Fibroblast of gingiva (primary cell): Measurements from ENCODE around the gene MLLT3.

Experiments
- DNase-seq: peaks from one replicate; pipeline ENCODE4 v3.0.0-alpha.2; 2011; ENCODE audit warnings: low read depth

Gene MLLT3

DNA sequence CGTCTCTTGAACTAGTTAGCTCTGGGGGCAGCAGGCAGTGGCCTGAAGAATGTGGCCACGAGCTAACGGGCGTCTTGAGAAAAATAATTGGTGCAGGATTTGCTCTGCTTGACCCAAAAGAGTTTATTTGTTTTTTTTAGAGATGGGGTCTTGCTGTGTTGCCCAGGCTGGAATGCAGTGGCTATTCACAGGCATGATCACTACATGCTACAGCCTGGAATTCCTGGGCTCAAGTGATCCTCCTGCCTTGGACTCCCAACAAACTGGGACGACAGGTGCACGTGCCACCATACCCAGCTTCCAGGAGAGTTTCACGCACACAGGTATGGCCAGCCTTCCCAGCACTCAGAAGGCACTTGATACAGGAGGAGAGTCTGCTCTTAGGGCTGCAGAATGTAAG, 203.8 kb downstream of the MLLT3 start:
- no peak for DNase-seq

GRCh38 chr9:20417373-20418080, 204.8 kb downstream of the MLLT3 start:
- no peak for DNase-seq

GRCh38 chr9:20414150-20414549, 208.1 kb downstream of the MLLT3 start:
- no peak for DNase-seq

DNA sequence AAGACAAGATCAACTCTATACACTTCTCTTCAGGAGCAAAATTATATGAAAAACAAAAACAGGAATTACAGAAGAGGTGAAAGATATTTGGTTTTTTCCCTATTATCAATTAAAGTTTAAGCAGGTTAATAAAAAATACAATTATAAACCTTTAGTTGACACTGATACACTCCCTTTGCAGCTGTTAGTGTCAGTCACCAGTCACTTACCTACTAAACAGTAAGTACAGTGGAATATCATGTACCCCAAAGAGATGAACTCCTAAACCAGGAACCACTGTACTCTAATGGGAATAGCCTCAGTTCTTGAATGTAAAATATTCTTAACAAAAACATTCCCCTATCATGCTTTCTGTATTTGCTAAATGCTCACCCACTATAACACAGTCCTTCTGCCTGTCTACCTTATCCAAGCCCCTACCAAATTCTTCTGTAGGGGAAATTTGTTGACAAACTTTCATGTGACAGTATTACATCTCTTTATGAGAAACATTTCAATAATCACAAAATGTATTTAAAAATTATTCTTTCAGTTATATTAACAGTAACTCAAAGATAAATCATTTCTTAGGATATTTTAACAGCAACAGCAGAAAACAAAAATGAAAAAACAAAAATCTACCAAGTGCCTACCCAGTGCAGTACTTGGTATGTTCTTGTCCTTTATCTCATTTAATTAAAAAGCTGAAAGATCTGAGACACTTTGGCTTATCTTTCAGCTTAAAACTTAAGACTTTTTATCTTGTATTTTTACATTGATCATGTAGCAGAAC, 212.8 kb downstream of the MLLT3 start:
- DNase-seq = no peak

DNA sequence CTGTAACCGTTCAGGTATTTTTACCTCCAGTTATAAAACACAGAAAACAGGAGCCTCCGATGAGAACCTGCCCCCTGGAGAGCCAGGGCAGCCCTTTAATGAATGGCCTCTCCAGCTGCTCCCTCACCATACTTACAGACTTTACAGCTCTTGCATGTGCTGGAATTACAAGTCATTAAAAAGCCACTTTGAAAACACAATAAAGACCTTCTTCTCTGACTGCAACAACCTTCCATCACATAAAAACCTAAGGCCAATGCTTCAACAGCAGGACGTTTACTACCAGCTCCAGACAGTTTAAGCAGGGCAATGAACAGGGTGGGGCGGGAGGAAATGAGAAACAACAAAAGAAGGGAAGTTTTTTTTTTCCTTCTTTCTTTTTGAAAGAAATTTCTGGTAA, 213.8 kb downstream of the MLLT3 start:
- DNase-seq = no peak

GRCh38 chr9:20407013-20407412, 215.3 kb downstream of the MLLT3 start:
- no peak for DNase-seq

GRCh38 chr9:20406344-20406743, 216.0 kb downstream of the MLLT3 start:
- DNase-seq = no peak

DNA sequence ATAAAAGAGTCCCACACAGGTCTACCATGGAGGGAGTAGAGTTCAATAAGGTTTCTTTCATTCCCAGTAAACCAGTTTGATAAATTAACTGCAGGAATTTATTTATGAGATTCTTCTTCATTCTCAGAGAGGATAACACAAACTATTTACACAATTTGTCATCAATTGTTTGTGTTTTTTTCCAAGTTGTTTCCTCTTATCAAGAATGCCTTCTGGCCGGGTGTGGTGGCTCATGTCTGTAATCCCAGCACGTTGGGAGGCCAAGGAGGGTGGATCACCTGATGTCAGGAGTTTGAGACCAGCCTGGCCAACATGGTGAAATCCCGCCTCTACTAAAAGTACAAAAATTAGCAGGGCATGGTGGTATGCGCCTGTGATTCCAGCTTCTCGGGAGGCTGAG, 216.7 kb downstream of the MLLT3 start:
- no peak for DNase-seq

- DNase-seq = peak; percentile 19
Measured at GRCh38 chr9:20405078-20405477, 217.2 kb downstream of the MLLT3 start.

GRCh38 chr9:20404192-20404813, 218.0 kb downstream of the MLLT3 start:
- no peak for DNase-seq

GRCh38 chr9:20403346-20403745, 219.0 kb downstream of the MLLT3 start:
- no peak for DNase-seq

GRCh38 chr9:20402273-20402875, 219.9 kb downstream of the MLLT3 start:
- DNase-seq = no peak

GRCh38 chr9:20398536-20399338, 223.6 kb downstream of the MLLT3 start:
- no peak for DNase-seq

GRCh38 chr9:20397348-20397747, 225.0 kb downstream of the MLLT3 start:
- no peak for DNase-seq

- no peak for DNase-seq
Measured at GRCh38 chr9:20396509-20396908, 225.8 kb downstream of the MLLT3 start.

DNA sequence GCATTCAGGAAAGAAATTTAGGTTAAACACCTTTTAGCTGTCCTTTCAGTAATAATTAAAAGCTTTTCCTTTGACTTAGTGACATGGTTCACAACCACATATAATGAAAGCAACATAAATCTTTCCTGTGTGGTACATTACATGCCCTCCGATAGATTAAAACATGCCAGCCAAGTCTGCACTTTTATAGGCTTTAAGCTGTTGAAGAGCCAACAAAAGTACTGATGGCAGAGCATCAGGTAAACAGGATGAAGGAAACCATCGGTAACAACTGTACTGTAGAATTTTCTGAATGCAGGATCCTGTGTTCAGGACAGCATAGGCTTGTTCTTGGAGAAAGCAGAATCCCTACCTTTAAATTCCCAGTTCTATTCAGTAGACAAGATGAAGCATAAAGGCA, 226.6 kb downstream of the MLLT3 start:
- no peak for DNase-seq

DNA sequence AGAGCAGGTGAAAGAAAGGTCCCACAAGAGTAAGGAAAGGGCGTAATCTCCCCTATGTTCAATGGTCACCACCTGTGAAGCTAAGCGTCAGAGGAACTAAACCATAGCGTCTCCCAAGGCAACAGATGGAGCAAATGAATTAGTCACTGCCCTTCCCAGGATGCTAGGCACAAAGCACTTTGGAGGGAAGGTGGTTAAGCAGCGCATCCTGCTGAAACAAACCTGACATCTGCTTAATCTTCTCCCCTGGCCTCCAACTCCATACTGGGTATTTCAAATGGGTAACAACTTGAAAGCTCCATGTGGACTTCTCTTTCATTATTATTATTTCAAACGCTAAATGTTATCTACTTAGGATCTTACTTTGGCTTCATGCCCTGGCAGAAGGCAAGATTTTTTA, 227.3 kb downstream of the MLLT3 start:
- no peak for DNase-seq

DNA sequence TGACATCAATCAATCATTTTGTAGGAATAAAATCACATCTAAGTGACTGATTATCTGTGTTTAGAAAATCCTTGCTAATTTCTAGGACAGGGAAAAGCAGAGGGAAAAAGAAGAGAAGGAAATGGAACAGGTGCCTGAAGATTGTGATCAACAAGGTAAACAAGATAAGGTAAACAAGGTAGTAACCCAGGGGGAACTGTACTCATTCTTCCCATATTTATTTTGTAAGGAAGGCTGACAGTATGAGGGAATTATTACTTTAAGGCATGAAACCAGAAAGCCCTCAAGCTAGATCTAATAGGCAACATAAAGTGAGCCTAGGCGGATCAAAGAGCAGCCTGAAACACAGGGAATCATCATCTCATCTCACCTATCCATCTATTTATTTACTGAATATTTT, 231.1 kb downstream of the MLLT3 start:
- DNase-seq = no peak

DNA sequence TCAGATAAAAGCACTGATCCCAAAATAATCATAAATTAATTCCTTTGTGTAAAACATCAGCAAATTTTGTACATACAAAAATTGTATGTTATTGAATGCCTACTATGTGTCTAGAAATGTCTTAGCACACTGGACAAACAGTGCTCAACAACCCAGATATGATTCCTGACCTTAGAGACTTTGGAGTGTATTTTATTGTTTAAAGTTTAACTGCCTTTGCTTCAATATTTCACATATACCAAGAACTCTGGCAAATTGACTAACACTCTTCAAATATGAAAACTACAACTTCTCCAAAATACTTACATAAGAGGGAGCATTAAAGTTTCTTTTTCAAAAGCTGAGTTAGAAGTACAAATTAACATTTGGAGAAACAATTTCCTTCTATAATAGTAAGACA, 231.9 kb downstream of the MLLT3 start:
- DNase-seq = no peak

DNA sequence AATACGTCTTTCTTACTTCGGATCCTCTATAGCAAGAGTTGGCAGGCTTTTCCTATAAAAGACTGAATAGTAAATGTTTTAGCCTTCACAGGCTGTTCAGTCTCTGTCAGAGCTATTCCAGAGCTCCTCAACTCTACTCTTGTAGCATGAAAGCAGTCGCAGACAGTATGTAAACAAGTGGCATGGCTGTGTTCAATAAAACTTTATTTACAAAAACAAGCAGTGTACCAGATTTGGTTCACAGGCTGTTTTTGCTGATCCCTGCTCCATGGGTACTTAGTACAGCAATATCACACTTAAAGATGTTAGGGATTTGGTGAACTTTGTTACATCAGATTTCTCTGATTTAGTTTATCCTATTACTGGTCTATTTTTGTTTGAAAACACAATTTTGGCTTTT, 235.2 kb downstream of the MLLT3 start:
- DNase-seq = no peak

- no peak for DNase-seq
Measured at GRCh38 chr9:20384642-20385041, 237.7 kb downstream of the MLLT3 start.

GRCh38 chr9:20382460-20383071, 239.7 kb downstream of the MLLT3 start:
- DNase-seq = peak; percentile 59
